H9 (cell line): ENCODE data around the gene SS18L1. TPM values are rescaled to one million over a fixed set of nuclear protein-coding genes. Genes with fewer than 3 reads are reported as not detected.

Experiments
- DNase-seq: peaks from one replicate; pipeline ENCODE4 v3.0.0-alpha.2; 2017
- H2AFZ ChIP-seq: one replicate; pipeline ENCODE4 v1.6.1; 2013; ENCODE audit warnings: mild to moderate bottlenecking, low read length, control low read depth, moderate library complexity
- H2AK5ac ChIP-seq: 2 replicates; pipeline ENCODE4 v1.6.1; 2013; ENCODE audit warnings: low read length, control low read depth, mixed read lengths; ENCODE audit not compliant: insufficient read length
- H2BK120ac ChIP-seq: one replicate; pipeline ENCODE4 v1.6.1; 2013; ENCODE audit warnings: low read depth, mild to moderate bottlenecking, low read length, control low read depth, inconsistent platforms; ENCODE audit not compliant: poor library complexity, severe bottlenecking
- H2BK12ac ChIP-seq: 2 replicates; pipeline ENCODE4 v1.6.1; 2013; ENCODE audit warnings: low read length, control low read depth, mixed read lengths, low read depth; ENCODE audit not compliant: insufficient read length
- H2BK15ac ChIP-seq: 2 replicates; pipeline ENCODE4 v1.6.1; 2013; ENCODE audit warnings: low read depth, low read length, control low read depth
- H2BK20ac ChIP-seq: one replicate; pipeline ENCODE4 v1.6.1; 2013; ENCODE audit warnings: low read depth, mild to moderate bottlenecking, low read length, control low read depth, inconsistent platforms; ENCODE audit not compliant: poor library complexity, severe bottlenecking
- H2BK5ac ChIP-seq: 2 replicates; pipeline ENCODE4 v1.6.1; 2013; ENCODE audit warnings: low read length, control low read depth, mixed read lengths; ENCODE audit not compliant: insufficient read length
- H3K14ac ChIP-seq: 2 replicates; pipeline ENCODE4 v1.6.1; 2013; ENCODE audit warnings: low read length, control low read depth; ENCODE audit not compliant: insufficient read depth
- H3K18ac ChIP-seq: 2 replicates; pipeline ENCODE4 v1.6.1; 2013; ENCODE audit warnings: low read depth, mild to moderate bottlenecking, mixed read lengths, low read length, control low read depth; ENCODE audit not compliant: insufficient read length
- H3K23ac ChIP-seq: 2 replicates; pipeline ENCODE4 v1.6.1; 2013; ENCODE audit warnings: low read length, control low read depth, mixed read lengths, low read depth; ENCODE audit not compliant: insufficient read length
- H3K23me2 ChIP-seq: 2 replicates; pipeline ENCODE4 v1.6.1; 2013; ENCODE audit warnings: low read depth, mild to moderate bottlenecking, mixed read lengths, low read length, control low read depth; ENCODE audit not compliant: insufficient read length, poor library complexity, severe bottlenecking
- H3K27ac ChIP-seq: 2 replicates; pipeline ENCODE4 v1.5.1; 2013; ENCODE audit warnings: low read length, control low read depth, mixed read lengths, low read depth; ENCODE audit not compliant: insufficient read length
- H3K27me3 ChIP-seq: 2 replicates; pipeline ENCODE4 v1.6.1; 2013; ENCODE audit warnings: low read length, control low read depth, inconsistent platforms; ENCODE audit not compliant: insufficient read depth
- H3K4ac ChIP-seq: 2 replicates; pipeline ENCODE4 v1.6.1; 2013; ENCODE audit warnings: low read depth, mild to moderate bottlenecking, control low read depth, inconsistent platforms, low read length, moderate library complexity
- H3K4me1 ChIP-seq: 2 replicates; pipeline ENCODE4 v1.6.1; 2013; ENCODE audit warnings: low read length, control low read depth, inconsistent platforms; ENCODE audit not compliant: insufficient read depth
- H3K4me2 ChIP-seq: 2 replicates; pipeline ENCODE4 v1.6.1; 2013; ENCODE audit warnings: low read length, control low read depth, mixed read lengths; ENCODE audit not compliant: insufficient read length, insufficient read depth
- H3K56ac ChIP-seq: 2 replicates; pipeline ENCODE4 v1.6.1; 2013; ENCODE audit warnings: low read depth, mild to moderate bottlenecking, mixed read lengths, low read length, control low read depth; ENCODE audit not compliant: insufficient read length
- H3K79me1 ChIP-seq: 2 replicates; pipeline ENCODE4 v1.6.1; 2013; ENCODE audit warnings: low read depth, mild to moderate bottlenecking, moderate library complexity, low read length, control low read depth, inconsistent platforms; ENCODE audit not compliant: insufficient read depth, poor library complexity, severe bottlenecking
- H3K79me2 ChIP-seq: 2 replicates; pipeline ENCODE4 v1.6.1; 2013; ENCODE audit warnings: low read length, control low read depth, inconsistent platforms; ENCODE audit not compliant: insufficient read depth
- H3K9ac ChIP-seq: 2 replicates; pipeline ENCODE4 v1.6.1; 2013; ENCODE audit warnings: low read length, control low read depth, mixed read lengths; ENCODE audit not compliant: insufficient read length; ENCODE audit errors: extremely low read depth
- H3K9me3 ChIP-seq: one replicate; pipeline ENCODE4 v1.6.1; 2013; ENCODE audit warnings: low read depth, low read length, inconsistent platforms; ENCODE audit not compliant: control insufficient read depth
- H3T11ph ChIP-seq: one replicate; pipeline ENCODE4 v1.6.1; 2013; ENCODE audit warnings: mild to moderate bottlenecking, low read length, control low read depth, inconsistent platforms
- H4K20me1 ChIP-seq: one replicate; pipeline ENCODE4 v1.6.1; 2013; ENCODE audit not compliant: control insufficient read depth, insufficient read length, insufficient read depth
- H4K5ac ChIP-seq: 2 replicates; pipeline ENCODE4 v1.6.1; 2013; ENCODE audit warnings: low read depth, mild to moderate bottlenecking, mixed read lengths, low read length, control low read depth; ENCODE audit not compliant: insufficient read length
- H4K8ac ChIP-seq: replicated peaks from 2 replicates; pipeline ENCODE4 v1.6.1; 2013; ENCODE audit warnings: low read length, control low read depth, mixed read lengths, low read depth; ENCODE audit not compliant: insufficient read length
- H4K91ac ChIP-seq: 2 replicates; pipeline ENCODE4 v1.6.1; 2013; ENCODE audit warnings: low read depth, mild to moderate bottlenecking, moderate library complexity, mixed read lengths, low read length, control low read depth; ENCODE audit not compliant: insufficient read length
- H3K27ac Mint-ChIP-seq, 3 experiments: 2 replicates in 2 of 3; 3 replicates in 1 of 3; pipeline ENCODE4 v1.8.0; 2020 to 2021; ENCODE audit warnings: mixed read lengths in 3 of 3, mild to moderate bottlenecking in 1 of 3, moderate library complexity in 1 of 3
- H3K27me3 Mint-ChIP-seq: 2 replicates; pipeline ENCODE4 v1.8.0; 2021; ENCODE audit warnings: low read depth, mild to moderate bottlenecking, moderate library complexity, mixed read lengths
- H3K36me3 Mint-ChIP-seq, 3 experiments: 2 replicates in 2 of 3; 3 replicates in 1 of 3; pipeline ENCODE4 v1.8.0; 2020 to 2021; ENCODE audit warnings: low read depth in 3 of 3, mixed read lengths in 3 of 3; ENCODE audit not compliant: insufficient read depth in 1 of 3
- H3K4me1 Mint-ChIP-seq, 2 experiments: 2 replicates each; pipeline ENCODE4 v1.8.0; 2020; ENCODE audit warnings: mixed read lengths in 2 of 2
- H3K4me3 Mint-ChIP-seq, 2 experiments: 2 replicates in 1 of 2; 3 replicates in 1 of 2; pipeline ENCODE4 v1.8.0; 2020 to 2021; ENCODE audit warnings: mild to moderate bottlenecking in 2 of 2, mixed read lengths in 2 of 2, moderate library complexity in 1 of 2
- H3K9me3 Mint-ChIP-seq, 2 experiments: 2 replicates in 1 of 2; 3 replicates in 1 of 2; pipeline ENCODE4 v1.8.0; 2020; ENCODE audit warnings: mild to moderate bottlenecking in 2 of 2, mixed read lengths in 2 of 2, moderate library complexity in 1 of 2
- WGBS: extraction: QIAGEN DNeasy Blood & Tissue Kit; methylation state at CpG from one replicate; pipeline ENCODE4 v1.1.7; 2013; ENCODE audit warnings: missing lambda C conversion rate, low lambda C conversion rate, mixed read lengths; ENCODE audit not compliant: insufficient read length; ENCODE audit errors: extremely low coverage; 5-methylcytosine and 5-hydroxymethylcytosine counted together
- total RNA-seq: library from RNA; stranded (reverse); gene quantifications from 2 replicates; pipeline ENCODE4 v1.2.1, GENCODE V29; 2021
- TF ChIP-seq, protein P1 (sequence below): fragments of 200-600 bp; sonication (generic); conservative IDR thresholded peaks from 3 replicates; pipeline ENCODE4 v1.8.0; 2021; ENCODE audit warnings: antibody characterized with exemption, mild to moderate bottlenecking

The SS18L1 gene
- total RNA-seq, 1 experiment from 2014 or later: 22.2 TPM

DNA sequence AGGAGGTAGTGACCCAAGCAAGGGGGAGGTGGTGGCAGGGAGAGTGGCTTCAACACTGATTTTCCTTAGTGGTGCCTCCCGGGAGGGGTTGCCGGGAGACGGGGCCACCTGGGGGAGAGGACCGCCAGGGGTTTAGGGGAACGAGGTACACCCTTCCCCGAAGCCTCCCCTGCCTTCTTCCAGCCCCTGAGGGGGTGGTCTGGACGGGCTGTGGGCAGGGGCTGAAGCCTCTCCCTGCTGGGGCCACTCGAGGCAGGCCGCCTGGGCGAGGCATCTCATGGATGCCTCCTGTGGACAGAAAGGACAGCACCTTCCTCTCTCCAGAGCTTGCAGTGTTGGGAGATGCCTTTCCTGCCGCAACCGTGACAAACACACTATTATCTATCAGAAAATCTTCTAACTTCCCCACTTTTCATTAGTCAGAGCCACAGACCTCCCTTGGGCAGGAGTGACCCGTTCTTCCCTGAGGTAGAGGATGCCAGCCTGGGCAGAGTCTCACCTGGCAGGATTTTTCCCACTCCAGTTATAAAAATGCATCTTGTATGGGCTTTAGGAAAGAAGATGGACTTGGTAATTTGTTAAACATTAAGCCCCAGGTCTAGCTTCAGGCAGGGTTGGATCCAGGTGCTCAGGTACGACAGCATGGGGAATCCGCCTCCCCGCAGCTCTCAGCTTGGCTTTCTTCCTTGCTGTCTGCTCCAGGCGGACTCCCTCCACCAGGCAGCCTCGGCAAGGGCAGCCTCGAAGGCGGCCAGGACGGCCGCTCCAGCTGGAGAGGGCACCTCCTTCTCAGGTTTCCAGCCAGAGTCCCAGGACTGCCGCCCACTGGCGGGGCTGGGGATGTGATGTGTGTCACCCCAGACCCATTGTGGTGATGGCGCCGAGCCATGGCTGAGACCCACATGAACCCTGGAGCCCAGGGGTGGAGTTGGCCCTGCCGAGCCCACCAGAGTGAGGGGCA is 65.5 kb downstream of the SS18L1 start:
- Histone ChIP-seq H3K4me1 (no peaks in the 10 kb centered on the region), H3K23ac (no peak overlapping the region), H3K4ac (no peak overlapping the region), H3K79me1 (no peaks in the 10 kb centered on the region), H2BK120ac (no peak overlapping the region), H4K20me1 (no peaks in the 10 kb centered on the region), H3K9ac (no peak overlapping the region), H2BK20ac (no peak overlapping the region), H3K4me2 (no peak overlapping the region), H2BK12ac (no peak overlapping the region), H2BK15ac (no peak overlapping the region), H3K56ac (no peak overlapping the region), H2BK5ac (no peak overlapping the region), H3K27me3 (no peaks in the 10 kb centered on the region), H3K9me3 (no peaks in the 10 kb centered on the region), H3T11ph (no peak overlapping the region), H4K8ac (no peak overlapping the region), H3K27ac (no peak overlapping the region), H2AFZ (no peak overlapping the region), H4K5ac (no peak overlapping the region), H3K23me2 (no peaks in the 10 kb centered on the region), H3K79me2 (no peaks in the 10 kb centered on the region), H4K91ac (no peak overlapping the region), H2AK5ac (no peak overlapping the region), H3K14ac (no peak overlapping the region), H3K18ac (no peak overlapping the region)
- peaks cover 7% of the 10 kb centered on the region for H3K27me3 Mint-ChIP-seq
- no peaks in the 10 kb centered on the region for H3K36me3 Mint-ChIP-seq
- TF ChIP-seq, protein P1, sequence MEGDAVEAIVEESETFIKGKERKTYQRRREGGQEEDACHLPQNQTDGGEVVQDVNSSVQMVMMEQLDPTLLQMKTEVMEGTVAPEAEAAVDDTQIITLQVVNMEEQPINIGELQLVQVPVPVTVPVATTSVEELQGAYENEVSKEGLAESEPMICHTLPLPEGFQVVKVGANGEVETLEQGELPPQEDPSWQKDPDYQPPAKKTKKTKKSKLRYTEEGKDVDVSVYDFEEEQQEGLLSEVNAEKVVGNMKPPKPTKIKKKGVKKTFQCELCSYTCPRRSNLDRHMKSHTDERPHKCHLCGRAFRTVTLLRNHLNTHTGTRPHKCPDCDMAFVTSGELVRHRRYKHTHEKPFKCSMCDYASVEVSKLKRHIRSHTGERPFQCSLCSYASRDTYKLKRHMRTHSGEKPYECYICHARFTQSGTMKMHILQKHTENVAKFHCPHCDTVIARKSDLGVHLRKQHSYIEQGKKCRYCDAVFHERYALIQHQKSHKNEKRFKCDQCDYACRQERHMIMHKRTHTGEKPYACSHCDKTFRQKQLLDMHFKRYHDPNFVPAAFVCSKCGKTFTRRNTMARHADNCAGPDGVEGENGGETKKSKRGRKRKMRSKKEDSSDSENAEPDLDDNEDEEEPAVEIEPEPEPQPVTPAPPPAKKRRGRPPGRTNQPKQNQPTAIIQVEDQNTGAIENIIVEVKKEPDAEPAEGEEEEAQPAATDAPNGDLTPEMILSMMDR: peak; percentile 58
- peaks cover 4 to 15% of the 10 kb centered on the region in 2 experiments for H3K4me1 Mint-ChIP-seq
- H3K9me3 Mint-ChIP-seq: no peaks in the 10 kb centered on the region
- no CpG with 5 or more reads among the region's 27 CpGs for WGBS
- no peak overlapping the region for H3K27ac Mint-ChIP-seq
- peak; percentile 80 for DNase-seq
- H3K4me3 Mint-ChIP-seq: no peak overlapping the region; a peak in 1 of 5 replicates
